Mucosa of descending colon (tissue), 3 donors: Measurements from ENCODE around the gene RPS16. TPM values are rescaled to one million over a fixed set of nuclear protein-coding genes. Genes with fewer than 3 reads are reported as not detected.
A peak's percentile ranks its signal among the peaks of the same experiment; 100 is the strongest.
"Not testable (repeated sequence)": the region's sequence is repeated elsewhere in the genome, so short reads cannot be mapped to it uniquely, and the experiment has no call there.

Experiments used
- ATAC-seq: fragments of 200-7000 bp; cut with Tn5 transposase; one replicate; pipeline ENCODE4 v1.9.1; 2020; ENCODE audit warnings: mild to moderate bottlenecking, moderate library complexity
- DNase-seq, 3 donors: peaks; one replicate each; pipeline ENCODE4 v3.0.0-alpha.2; 2020
- H3K36me3 ChIP-seq: fragments of 200-600 bp; one replicate; pipeline ENCODE4 v1.8.0; 2021; ENCODE audit warnings: low read depth, mild to moderate bottlenecking
- H3K4me1 ChIP-seq: fragments of 200-600 bp; one replicate; pipeline ENCODE4 v1.8.0; 2021; ENCODE audit warnings: low read depth, mild to moderate bottlenecking
- H3K4me3 ChIP-seq: fragments of 200-600 bp; one replicate; pipeline ENCODE4 v1.8.0; 2021; ENCODE audit warnings: mild to moderate bottlenecking
- H3K9me3 ChIP-seq: fragments of 200-600 bp; one replicate; pipeline ENCODE4 v1.8.0; 2021; ENCODE audit warnings: mild to moderate bottlenecking
- intact Hi-C, 2 donors: fragments of 100-400 bp; cut with DNase I in 1 of 2; cut with micrococcal nuclease in 1 of 2; formaldehyde crosslinking; loops; one replicate each; pipeline versions ENCODE4 v1.11.0 to v1.11.1; 2022; cut with DNase I, micrococcal nuclease
- total RNA-seq, 3 donors: library from RNA; stranded (reverse); fragmentation: NEBNext Ultra II Directional in 2 of 3; extraction: Animal tissue kit (Norgen Biotek cat#: 25700) in 2 of 3; gene quantifications; one replicate each; pipeline versions ENCODE4 v1.2.1 to v1.2.4, GENCODE V29; 2021 to 2023
- TF ChIP-seq, protein P1 (sequence below): fragments of 200-600 bp; IDR thresholded peaks from one replicate; pipeline ENCODE4 v1.8.0; 2022; ENCODE audit warnings: antibody characterized with exemption, mild to moderate bottlenecking
- donor health status: DM: no; HTN: no; CAD: no; lungs with moderate emphysema.
- donor health status: DM: no; HTN: no; CAD: no.
- donor health status: DM: no; HTN: yes; CAD: no.

Gene RPS16
- total RNA-seq, 3 donors from 2014 or later = 1,270 to 1,804 (median 1,507) TPM

GRCh38 chr19:39465956-39466747 is 30.4 kb upstream of the RPS16 start:
- TF ChIP-seq, protein P1, sequence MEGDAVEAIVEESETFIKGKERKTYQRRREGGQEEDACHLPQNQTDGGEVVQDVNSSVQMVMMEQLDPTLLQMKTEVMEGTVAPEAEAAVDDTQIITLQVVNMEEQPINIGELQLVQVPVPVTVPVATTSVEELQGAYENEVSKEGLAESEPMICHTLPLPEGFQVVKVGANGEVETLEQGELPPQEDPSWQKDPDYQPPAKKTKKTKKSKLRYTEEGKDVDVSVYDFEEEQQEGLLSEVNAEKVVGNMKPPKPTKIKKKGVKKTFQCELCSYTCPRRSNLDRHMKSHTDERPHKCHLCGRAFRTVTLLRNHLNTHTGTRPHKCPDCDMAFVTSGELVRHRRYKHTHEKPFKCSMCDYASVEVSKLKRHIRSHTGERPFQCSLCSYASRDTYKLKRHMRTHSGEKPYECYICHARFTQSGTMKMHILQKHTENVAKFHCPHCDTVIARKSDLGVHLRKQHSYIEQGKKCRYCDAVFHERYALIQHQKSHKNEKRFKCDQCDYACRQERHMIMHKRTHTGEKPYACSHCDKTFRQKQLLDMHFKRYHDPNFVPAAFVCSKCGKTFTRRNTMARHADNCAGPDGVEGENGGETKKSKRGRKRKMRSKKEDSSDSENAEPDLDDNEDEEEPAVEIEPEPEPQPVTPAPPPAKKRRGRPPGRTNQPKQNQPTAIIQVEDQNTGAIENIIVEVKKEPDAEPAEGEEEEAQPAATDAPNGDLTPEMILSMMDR = no peak
- ATAC-seq (no peak), DNase-seq (no peak)
- intact Hi-C loops = no loop called here
- Histone ChIP-seq H3K36me3 (peaks cover 21% of the 10 kb centered on the region), H3K4me1 (no peaks in the 10 kb centered on the region), H3K9me3 (no peaks in the 10 kb centered on the region), H3K4me3 (no peak overlapping the region)

DNA sequence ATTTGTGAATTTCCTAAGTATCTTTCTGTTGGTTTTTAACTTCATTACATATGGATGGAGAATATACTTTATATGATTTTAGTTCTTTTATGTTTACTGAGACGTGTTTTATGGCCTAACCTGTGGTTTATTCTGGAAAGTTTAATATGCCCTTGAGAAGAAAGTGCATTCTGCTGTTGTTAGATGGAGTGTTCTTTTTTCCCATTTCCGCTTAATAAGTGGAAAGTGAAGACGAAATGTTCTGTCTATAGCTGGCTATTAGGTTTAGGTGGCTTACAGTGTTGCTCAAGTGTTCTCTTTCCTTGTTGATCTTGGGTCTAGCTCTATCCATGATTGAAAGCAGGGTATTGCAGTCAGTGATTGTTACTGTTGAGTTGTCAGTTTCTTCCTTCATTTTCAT is 27.7 kb upstream of the RPS16 start:
- intact Hi-C loops = no loop called here
- Histone ChIP-seq H3K36me3 (peaks cover 16% of the 10 kb centered on the region), H3K9me3 (no peaks in the 10 kb centered on the region), H3K4me3 (no peak overlapping the region), H3K4me1 (no peaks in the 10 kb centered on the region)
- no peak for DNase-seq
- no peak for ATAC-seq
- TF ChIP-seq, protein P1 = no peak

DNA sequence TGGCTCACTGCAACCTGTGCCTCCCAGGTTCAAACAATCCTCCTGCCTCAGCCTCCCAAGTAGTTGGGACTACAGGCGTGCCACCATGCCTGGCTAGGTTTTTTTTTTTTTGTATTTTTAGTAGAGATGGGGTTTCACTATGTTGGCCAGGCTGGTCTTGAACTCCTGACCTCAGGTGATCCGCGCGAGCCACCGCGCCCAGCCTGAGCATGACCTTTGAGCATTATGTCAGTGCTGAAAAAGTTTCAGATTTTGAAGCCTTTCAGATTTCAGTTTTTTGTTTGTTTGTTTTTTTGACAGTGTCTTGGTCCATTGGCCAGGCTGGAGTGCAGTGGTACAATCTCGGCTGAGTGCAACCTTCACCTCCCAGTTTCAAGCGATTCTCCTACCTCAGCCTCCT is 15.5 kb upstream of the RPS16 start:
- peaks cover 10% of the 10 kb centered on the region for H3K4me1 ChIP-seq
- H3K9me3 ChIP-seq, intact Hi-C loops, DNase-seq, ATAC-seq, H3K4me3 ChIP-seq, H3K36me3 ChIP-seq: not testable (repeated sequence)

DNA sequence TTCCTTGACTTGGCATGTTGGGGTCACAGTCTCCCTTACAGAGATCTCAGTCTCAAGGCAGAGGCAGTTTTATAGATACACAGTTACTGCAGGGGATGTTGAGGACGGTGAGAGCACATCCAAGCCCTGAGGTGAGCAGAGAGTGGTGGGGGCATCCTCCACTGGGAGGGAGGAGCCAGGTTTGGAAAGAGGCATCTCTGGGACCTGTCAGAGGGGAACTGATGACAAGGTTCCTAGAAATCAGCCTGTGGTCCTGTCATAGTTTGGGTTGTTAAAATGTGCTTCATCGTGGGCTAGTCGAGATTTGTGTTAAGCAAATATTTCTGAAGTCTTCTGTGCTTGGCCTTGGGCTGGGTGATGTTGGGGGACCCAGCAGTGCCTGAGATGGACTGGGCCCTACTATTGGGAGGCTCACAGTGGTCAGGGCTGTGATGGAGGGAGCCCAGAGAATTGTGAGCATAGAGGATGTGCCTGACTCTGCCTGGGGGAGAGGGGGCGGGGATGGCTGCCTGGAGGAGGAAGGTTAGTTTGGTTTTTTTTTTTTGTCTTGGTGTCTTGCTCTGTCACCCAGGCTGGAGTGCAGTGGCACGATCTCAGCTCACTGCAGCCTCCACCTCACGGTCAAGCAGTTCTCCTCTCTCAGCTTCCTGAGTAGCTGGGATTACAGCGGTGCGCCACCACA is 13.5 kb upstream of the RPS16 start:
- H3K4me3 ChIP-seq = no peak overlapping the region
- no peaks in the 10 kb centered on the region for H3K9me3 ChIP-seq
- no peak for ATAC-seq
- peak in 1 of 3 donors; percentile 3 for DNase-seq
- TF ChIP-seq, protein P1 = no peak
- peaks cover 12% of the 10 kb centered on the region for H3K4me1 ChIP-seq
- intact Hi-C loops = no loop called here
- H3K36me3 ChIP-seq = no peaks in the 10 kb centered on the region

- intact Hi-C loops = no loop called here
- Histone ChIP-seq H3K4me3 (no peak overlapping the region), H3K9me3 (no peaks in the 10 kb centered on the region), H3K36me3 (no peaks in the 10 kb centered on the region), H3K4me1 (peaks cover 12% of the 10 kb centered on the region)
- no peak for ATAC-seq
- DNase-seq = peak in 1 of 3 donors; percentile 40
- TF ChIP-seq, protein P1 = no peak
These were observed 12.5 kb upstream of the RPS16 start for GRCh38 chr19:39448271-39448670.
